ENCODE results near the gene UBE2K.
"Not testable (repeated sequence)": the region's sequence is repeated elsewhere in the genome, so short reads cannot be mapped to it uniquely, and the experiment has no call there.

UBE2K gene

GRCh38 chr4:39668887-39669286 is 29.0 kb upstream of the UBE2K start:
- no peak for DNase-seq (ENCODE audit: low read depth)
- no peak for TF ChIP-seq CTCF (IDR thresholded peaks at IDR 0.05; ENCODE audit: low read length, missing control alignments)
- H3K4me3 ChIP-seq (replicated peaks; ENCODE audit: low read depth, low read length): no peak overlapping the region

- not testable (repeated sequence) for DNase-seq (ENCODE audit: low read depth); H3K4me3 ChIP-seq (replicated peaks; ENCODE audit: low read depth, low read length)
Observed at GRCh38 chr4:39670296-39670695, 27.6 kb upstream of the UBE2K start.

GRCh38 chr4:39675681-39676080 is 22.3 kb upstream of the UBE2K start:
- H3K4me3 ChIP-seq (replicated peaks; ENCODE audit: low read depth, low read length); DNase-seq (ENCODE audit: low read depth): not testable (repeated sequence)

GRCh38 chr4:39681003-39681402 is 16.9 kb upstream of the UBE2K start:
- not testable (repeated sequence) for DNase-seq (ENCODE audit: low read depth); H3K4me3 ChIP-seq (replicated peaks; ENCODE audit: low read depth, low read length)

GRCh38 chr4:39682138-39682537 is 15.8 kb upstream of the UBE2K start:
- no peak for TF ChIP-seq CTCF (IDR thresholded peaks at IDR 0.05; ENCODE audit: low read length, missing control alignments)
- no peak for DNase-seq (ENCODE audit: low read depth)
- H3K4me3 ChIP-seq (replicated peaks; ENCODE audit: low read depth, low read length): no peak overlapping the region

- no peak for DNase-seq (ENCODE audit: low read depth)
- TF ChIP-seq CTCF (IDR thresholded peaks at IDR 0.05; ENCODE audit: low read length, missing control alignments): no peak
- H3K4me3 ChIP-seq (replicated peaks; ENCODE audit: low read depth, low read length): no peak overlapping the region
Observed at GRCh38 chr4:39685990-39686389, 11.9 kb upstream of the UBE2K start.

GRCh38 chr4:39687014-39687413 is 10.9 kb upstream of the UBE2K start:
- no peak for DNase-seq (ENCODE audit: low read depth)
- TF ChIP-seq CTCF (IDR thresholded peaks at IDR 0.05; ENCODE audit: low read length, missing control alignments): no peak

GRCh38 chr4:39689970-39690369 is 8.0 kb upstream of the UBE2K start:
- no peak for DNase-seq (ENCODE audit: low read depth)
- no peak overlapping the region for H3K4me3 ChIP-seq (replicated peaks; ENCODE audit: low read depth, low read length)
- no peak for TF ChIP-seq CTCF (IDR thresholded peaks at IDR 0.05; ENCODE audit: low read length, missing control alignments)

More at GRCh38 chr4:39687014-39687413, 10.9 kb upstream of the UBE2K start:
- H3K4me3 ChIP-seq (replicated peaks; ENCODE audit: low read depth, low read length): no peak overlapping the region

- TF ChIP-seq CTCF (IDR thresholded peaks at IDR 0.05; ENCODE audit: low read length, missing control alignments): no peak
- DNase-seq (ENCODE audit: low read depth): no peak
- peak overlapping the region; percentile 96 for H3K4me3 ChIP-seq (replicated peaks; ENCODE audit: low read depth, low read length)
Observed at GRCh38 chr4:39698424-39699009, 581 bp downstream of the UBE2K start.

Data from fibroblast of pulmonary artery (primary cell).